Measurements from ENCODE around the gene ATP4B.

GRCh38 chr13:113630296-113630695, 27.7 kb downstream of the ATP4B start:
- TF ChIP-seq GATA3 (IDR thresholded peaks at IDR 0.05; ENCODE audit: low read depth, low read length): no peak
- no peak for TF ChIP-seq GATA2 (IDR thresholded peaks at IDR 0.05; ENCODE audit: low read depth, low read length)
